ENCODE measurements around the gene WDR62.
A peak's percentile ranks its signal among the peaks of the same experiment; 100 is the strongest.
"Not testable (repeated sequence)": the region's sequence is repeated elsewhere in the genome, so short reads cannot be mapped to it uniquely, and the experiment has no call there.

WDR62 gene

DNA sequence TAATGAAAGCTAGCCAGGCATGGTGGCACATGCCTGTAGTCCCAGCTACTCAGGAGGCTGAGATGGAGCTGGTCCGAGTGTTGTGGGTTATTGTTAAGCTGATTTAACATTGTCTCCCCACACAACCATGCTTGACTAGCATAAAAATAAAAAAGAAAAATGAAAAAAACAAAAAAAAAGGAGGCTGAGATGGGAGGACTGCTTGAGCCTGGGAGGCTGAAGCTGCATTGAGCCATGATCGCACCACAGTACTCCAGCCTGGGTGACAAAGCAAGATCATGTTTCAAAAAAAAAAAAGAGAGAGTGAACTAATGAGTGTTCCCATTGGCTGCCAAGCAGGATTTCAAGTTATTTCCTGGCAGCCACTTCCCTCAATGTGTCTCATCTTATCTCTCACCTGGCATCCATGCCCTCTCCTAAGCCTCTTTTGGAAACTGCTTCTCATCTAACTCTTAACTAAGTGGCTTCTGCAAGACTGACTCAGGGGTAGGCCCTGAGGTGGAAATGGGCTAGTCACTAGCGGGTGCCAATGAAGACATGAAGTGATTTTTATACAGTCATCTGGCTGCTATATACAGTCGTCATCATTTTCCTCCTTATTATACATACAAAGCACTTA, 5.5 kb upstream of the WDR62 start:
- Mint-ChIP-seq H3K27me3 (no peaks in the 10 kb centered on the region), H3K27ac (no peak overlapping the region), H3K4me1 (peaks cover 0 to 4% of the 10 kb centered on the region in 2 donors)

DNA sequence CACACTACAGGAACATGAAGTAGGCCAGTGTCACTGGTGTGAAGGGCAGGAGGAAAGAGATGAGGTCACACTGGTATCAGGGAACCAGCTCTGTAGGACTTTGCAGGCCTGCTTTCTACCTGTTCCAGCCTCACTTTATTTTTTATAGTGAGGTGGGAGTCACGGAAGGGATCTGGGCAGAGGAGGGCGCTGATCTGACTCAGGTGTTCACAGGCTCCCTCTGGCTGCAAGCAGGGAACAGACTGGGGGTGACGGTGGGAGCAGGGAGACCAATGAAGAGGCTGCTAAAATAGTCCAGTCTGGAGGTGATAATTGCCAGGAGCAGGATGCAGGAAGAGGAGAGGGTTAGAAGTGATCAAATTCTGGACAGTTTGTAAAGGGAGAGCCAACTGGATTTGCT, 3.5 kb upstream of the WDR62 start:
- Mint-ChIP-seq H3K4me1 (peaks cover 11 to 13% of the 10 kb centered on the region in 2 donors), H3K36me3 (peaks cover 3 to 4% of the 10 kb centered on the region in 2 donors), H3K9me3 (no peaks in the 10 kb centered on the region), H3K4me3 (no peak overlapping the region), H3K27ac (no peak overlapping the region), H3K27me3 (no peaks in the 10 kb centered on the region)
- DNase-seq: no peak
- no peak for ATAC-seq (replicated peaks)

More for the DNA sequence above, 5.5 kb upstream of the WDR62 start:
- Mint-ChIP-seq H3K36me3 (peaks cover 11 to 12% of the 10 kb centered on the region in 2 donors), H3K4me3 (no peak overlapping the region), H3K9me3 (peaks cover 0 to 1% of the 10 kb centered on the region in 2 donors)
- DNase-seq (no peak), ATAC-seq (replicated peaks) (no peak)

DNA sequence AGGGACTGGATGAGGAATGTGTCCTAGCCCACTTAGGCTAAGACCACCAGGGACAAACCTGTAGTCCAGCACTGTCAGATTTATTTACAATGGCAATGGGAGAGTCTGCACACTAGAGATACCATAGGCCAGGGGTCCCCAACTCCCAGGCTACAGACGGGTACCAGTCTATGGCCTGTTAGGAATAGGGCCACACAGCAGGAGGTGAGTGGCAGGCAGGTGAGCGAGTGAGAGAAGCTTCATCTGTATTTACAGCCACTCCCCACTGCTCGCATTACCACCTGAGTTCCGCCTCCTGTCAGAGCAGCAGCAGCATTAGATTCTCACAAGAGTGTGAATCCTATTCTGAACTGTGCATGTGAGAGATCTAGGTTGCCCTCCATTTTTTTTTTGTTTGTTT, 3.1 kb upstream of the WDR62 start:
- Mint-ChIP-seq H3K36me3 (peaks cover 1 to 3% of the 10 kb centered on the region in 2 donors), H3K27me3 (no peaks in the 10 kb centered on the region), H3K4me3 (no peak overlapping the region), H3K4me1 (peaks cover 13 to 14% of the 10 kb centered on the region in 2 donors), H3K27ac (no peak overlapping the region), H3K9me3 (no peaks in the 10 kb centered on the region)
- DNase-seq (no peak), ATAC-seq (replicated peaks) (no peak)

DNA sequence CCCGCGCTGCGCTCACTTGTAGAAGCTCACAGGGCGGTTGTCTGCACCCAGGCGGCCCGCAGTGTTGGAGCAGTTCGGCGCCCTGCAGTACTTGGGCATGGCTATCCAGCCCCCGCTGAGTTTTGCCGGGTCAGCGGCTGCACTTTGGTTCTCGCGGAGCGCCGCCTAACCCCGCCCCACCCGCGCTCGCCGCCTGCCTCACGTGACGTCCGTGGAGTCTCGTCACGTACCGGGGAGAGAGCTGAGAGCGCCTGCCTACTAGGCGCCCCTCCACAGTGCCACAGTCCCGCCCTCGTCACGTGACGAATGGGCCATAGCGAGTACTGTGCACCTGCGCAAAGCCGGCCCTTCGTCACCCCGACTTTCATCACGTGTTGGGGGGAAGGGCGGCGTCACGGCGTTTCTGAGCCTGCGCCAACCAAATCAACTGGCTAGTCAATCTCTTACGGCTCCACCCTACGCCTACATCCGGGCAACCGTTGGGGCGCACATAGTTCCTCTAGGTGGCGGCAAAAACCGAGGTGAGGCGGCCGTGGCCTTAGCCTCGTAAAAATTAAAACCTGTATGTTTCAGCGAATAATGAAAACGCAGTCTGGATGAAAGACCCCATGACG, 471 bp upstream of the WDR62 start, which contains the start of gene THAP8:
THAP8 (minus strand) TSS at position 167 of the 614 bp plus-strand sequence; CDS start at position 99, 68 bp downstream.
- peak within 1 kb of the TSS; percentile 99 for H3K27ac Mint-ChIP-seq
- peaks cover 14% of the 10 kb centered on the region in 2 donors for H3K4me1 Mint-ChIP-seq
- H3K36me3 Mint-ChIP-seq: peaks cover 0 to 9% of the 10 kb centered on the region in 2 donors
- no peaks in the 10 kb centered on the region for H3K9me3 Mint-ChIP-seq
- DNase-seq: peak; percentile 99
- no peaks in the 10 kb centered on the region for H3K27me3 Mint-ChIP-seq
- H3K4me3 Mint-ChIP-seq: peak within 1 kb of the TSS; percentile 98 to 99
- peak; percentile 90 to 91 for ATAC-seq (replicated peaks)

DNA sequence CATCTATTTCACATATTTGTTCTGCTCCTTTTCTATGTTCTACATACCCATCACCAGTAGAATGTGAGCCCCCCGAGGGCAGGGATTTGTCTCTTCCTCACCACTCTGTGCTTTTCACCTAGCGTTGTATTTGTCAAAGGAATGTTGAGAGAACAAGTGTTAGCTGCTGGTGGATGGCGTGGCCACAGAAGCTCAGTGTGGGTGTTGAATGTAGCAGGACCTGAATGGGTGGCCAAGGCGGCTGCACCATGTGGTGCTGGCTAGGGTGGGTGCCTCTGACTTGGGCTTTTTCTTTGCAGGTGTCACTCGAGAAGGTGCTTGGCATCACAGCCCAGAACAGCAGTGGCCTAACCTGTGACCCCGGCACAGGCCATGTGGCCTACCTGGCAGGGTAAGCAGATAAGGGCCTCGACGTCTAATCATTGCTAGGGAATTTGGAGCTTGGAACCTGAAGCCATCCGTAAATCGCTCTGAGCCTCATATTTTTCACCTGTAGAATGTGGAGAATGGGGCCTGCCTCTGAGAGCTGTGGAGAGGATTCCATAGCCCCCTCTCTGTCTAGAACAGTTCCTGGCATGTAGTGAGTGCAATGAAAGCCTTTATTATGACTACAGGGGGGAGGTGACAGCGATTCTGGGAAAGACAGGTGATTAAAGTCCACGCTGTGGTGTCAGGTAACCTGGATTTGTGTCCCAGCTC, 3.9 kb downstream of the WDR62 start:
- H3K27me3 Mint-ChIP-seq: no peaks in the 10 kb centered on the region
- no peak overlapping the region for H3K4me3 Mint-ChIP-seq
- DNase-seq (no peak), ATAC-seq (replicated peaks) (no peak)
- peaks cover 1 to 18% of the 10 kb centered on the region in 2 donors for H3K36me3 Mint-ChIP-seq
- no peak overlapping the region for H3K27ac Mint-ChIP-seq
- no peaks in the 10 kb centered on the region for H3K9me3 Mint-ChIP-seq
- H3K4me1 Mint-ChIP-seq: peaks cover 14 to 15% of the 10 kb centered on the region in 2 donors

DNA sequence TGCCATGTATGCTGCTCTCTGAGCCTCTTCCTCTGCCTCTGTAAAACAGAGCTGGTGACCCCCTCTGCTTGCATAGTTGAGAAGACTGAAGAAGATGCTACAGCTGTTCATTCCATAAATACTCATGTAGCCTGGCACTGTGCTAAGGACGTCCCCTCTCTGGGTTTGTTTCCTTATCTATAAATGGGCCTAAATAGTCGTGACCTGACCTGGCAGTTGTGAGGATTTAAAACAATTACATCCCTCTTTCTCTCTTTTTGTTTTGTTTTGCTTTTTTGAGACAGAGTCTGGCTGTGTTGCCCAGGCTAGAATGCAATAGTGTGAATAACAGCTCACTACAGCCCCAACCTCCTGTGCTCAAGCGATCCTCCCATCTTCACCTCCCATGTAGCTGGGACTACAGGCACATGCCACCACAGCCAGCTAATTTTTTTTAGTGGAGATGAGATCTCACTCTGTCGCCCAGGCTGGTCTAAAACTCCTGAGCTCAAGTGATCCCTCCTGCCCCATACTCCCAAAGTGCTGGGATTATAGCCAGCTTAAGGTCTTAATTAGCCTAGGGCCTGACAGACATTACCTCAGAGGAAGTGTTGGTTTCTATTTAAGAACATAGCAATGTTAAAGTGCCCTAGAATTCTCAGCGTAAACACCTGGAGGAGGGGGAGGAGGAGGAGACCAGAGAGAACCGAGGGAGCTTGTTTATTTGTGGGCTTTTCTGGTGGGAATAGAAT, 4.6 kb downstream of the WDR62 start:
- no peaks in the 10 kb centered on the region for H3K27me3 Mint-ChIP-seq
- H3K9me3 Mint-ChIP-seq: no peaks in the 10 kb centered on the region
- ATAC-seq (replicated peaks) (no peak), DNase-seq (no peak)
- no peak overlapping the region for H3K27ac Mint-ChIP-seq
- H3K4me1 Mint-ChIP-seq: peaks cover 16 to 19% of the 10 kb centered on the region in 2 donors
- H3K4me3 Mint-ChIP-seq: no peak overlapping the region
- H3K36me3 Mint-ChIP-seq: peaks cover 1 to 21% of the 10 kb centered on the region in 2 donors

DNA sequence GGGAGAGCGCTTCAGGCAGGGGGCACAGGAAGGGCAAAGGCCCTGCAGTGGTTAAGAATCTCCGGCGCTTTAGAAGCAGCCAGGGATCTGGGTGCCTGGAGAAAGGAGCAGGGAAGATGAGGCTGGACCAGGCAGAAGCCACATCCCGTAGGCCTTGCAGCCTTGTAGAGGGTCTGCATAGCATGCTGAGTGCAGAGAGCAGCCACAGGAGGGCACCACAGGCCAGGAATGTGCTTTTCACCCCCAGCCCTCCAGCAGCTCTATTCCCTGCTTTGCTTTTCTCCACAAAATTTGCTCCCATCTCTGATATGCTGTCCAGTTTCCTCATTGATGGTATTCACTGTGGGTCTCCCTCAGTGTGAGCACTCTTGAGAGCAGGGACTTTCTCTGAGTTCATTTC, 5.7 kb downstream of the WDR62 start:
- Mint-ChIP-seq H3K4me1 (peaks cover 13 to 14% of the 10 kb centered on the region in 2 donors), H3K27me3 (no peaks in the 10 kb centered on the region), H3K4me3 (no peak overlapping the region), H3K36me3 (peaks cover 1 to 21% of the 10 kb centered on the region in 2 donors), H3K27ac (no peak overlapping the region), H3K9me3 (no peaks in the 10 kb centered on the region)
- peak in 1 of 2 donors; percentile 70 for ATAC-seq (replicated peaks)
- no peak for DNase-seq

DNA sequence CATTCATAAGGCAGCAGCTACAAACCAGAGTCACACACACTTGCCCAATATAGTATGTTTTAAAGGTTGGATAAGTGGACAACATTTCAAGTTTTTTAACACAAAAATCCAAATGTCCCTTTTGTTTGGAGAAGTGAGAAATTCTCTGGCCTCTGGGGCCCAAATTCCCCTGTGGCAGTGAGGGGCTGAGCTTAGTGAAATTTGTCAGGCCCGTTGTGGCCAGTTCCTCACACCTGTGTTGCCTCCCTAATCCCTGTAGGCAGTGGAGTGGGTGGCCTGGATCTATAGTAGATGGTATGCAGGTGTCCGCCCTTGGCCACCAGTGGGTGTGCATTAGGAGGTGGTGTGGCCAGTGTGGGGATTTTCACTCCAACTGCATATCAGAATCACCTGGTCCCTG, 6.7 kb downstream of the WDR62 start:
- peaks cover 5 to 7% of the 10 kb centered on the region in 2 donors for H3K4me1 Mint-ChIP-seq
- DNase-seq: no peak
- peak in 1 of 2 donors; percentile 51 for ATAC-seq (replicated peaks)
- no peaks in the 10 kb centered on the region for H3K27me3 Mint-ChIP-seq
- peaks cover 4 to 21% of the 10 kb centered on the region in 2 donors for H3K36me3 Mint-ChIP-seq
- no peak overlapping the region for H3K4me3 Mint-ChIP-seq
- no peak overlapping the region for H3K27ac Mint-ChIP-seq
- no peaks in the 10 kb centered on the region for H3K9me3 Mint-ChIP-seq

DNA sequence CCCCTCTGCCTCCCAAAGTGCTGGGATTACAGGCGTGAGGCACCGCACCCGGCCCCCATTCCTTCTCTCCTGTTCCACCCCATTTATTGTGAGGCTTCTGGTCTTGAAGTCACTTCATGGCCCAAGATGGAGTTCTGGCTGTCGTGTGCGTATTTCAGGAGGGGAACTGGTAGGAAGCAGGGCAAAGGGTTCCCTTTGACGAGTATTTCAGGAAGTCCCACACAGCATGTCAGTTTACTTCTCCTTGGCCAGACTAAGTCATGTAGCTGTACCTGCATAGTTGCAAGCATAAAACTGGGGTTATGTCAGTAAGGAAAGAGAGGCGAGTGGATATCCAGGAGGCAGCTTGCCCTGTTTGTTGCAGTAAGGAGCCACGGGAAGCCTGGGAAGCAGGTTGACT, 10.1 kb downstream of the WDR62 start:
- Mint-ChIP-seq H3K4me3 (no peak overlapping the region), H3K27ac (no peak overlapping the region), H3K4me1 (peaks cover 5 to 6% of the 10 kb centered on the region in 2 donors), H3K9me3 (no peaks in the 10 kb centered on the region), H3K36me3 (peaks cover 7 to 21% of the 10 kb centered on the region in 2 donors), H3K27me3 (no peaks in the 10 kb centered on the region)
- ATAC-seq (replicated peaks) (no peak), DNase-seq (no peak)

DNA sequence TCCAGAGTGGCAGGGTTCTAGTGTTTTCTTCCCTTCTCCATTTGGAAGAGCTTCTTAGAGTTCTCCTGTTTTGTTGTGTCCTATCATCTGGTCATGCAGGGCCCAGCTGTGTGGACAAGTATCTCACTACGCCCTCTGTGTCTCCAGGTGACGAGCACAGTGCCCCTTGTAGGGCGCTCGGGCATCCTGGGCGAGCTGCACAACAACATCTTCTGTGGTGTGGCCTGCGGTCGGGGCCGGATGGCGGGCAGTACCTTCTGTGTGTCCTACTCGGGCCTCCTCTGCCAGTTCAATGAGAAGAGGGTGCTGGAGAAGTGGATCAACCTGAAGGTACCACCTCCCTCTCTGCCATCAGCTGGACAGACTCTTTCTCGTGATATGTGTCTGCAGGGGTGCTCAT, 13.0 kb downstream of the WDR62 start:
- DNase-seq (no peak), ATAC-seq (replicated peaks) (no peak)
- H3K36me3 Mint-ChIP-seq: peaks cover 8 to 16% of the 10 kb centered on the region in 2 donors
- no peaks in the 10 kb centered on the region for H3K27me3 Mint-ChIP-seq
- H3K4me3 Mint-ChIP-seq: no peak overlapping the region
- H3K4me1 Mint-ChIP-seq: peaks cover 5% of the 10 kb centered on the region in 2 donors
- H3K9me3 Mint-ChIP-seq: no peaks in the 10 kb centered on the region
- no peak overlapping the region for H3K27ac Mint-ChIP-seq

DNA sequence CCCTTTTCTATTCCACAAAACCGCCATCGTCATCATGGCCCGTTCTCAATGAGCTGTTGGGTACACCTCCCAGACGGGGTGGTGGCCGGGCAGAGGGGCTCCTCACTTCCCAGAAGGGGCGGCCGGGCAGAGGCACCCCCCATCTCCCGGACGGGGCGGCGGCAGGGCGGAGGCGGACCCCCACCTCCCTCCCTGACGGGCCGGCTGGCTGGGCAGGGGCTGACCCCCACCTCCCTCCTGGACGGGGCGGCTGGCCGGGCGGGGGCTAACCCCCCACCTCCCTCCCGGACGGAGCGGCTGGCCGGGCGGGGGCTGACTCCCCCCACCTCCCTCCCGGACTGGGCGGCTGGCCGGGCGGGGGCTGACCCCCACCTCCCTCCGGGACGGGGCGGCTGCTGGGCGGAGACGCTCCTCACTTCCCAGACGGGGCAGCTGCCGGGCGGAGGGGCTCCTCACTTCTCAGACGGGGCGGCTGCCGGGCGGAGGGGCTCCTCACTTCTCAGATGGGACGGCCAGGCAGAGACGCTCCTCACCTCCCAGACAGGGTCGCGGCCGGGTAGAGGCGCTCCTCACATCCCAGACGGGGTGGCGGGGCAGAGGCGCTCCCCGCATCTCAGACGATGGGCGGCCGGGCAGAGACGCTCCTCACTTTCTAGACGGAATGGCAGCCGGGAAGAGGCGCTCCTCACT, 14.3 kb downstream of the WDR62 start:
- DNase-seq; H3K27ac Mint-ChIP-seq; H3K27me3 Mint-ChIP-seq; H3K9me3 Mint-ChIP-seq; H3K4me1 Mint-ChIP-seq; ATAC-seq (replicated peaks); H3K4me3 Mint-ChIP-seq: not testable (repeated sequence)
- H3K36me3 Mint-ChIP-seq: peaks cover 8 to 16% of the 10 kb centered on the region in 2 donors

DNA sequence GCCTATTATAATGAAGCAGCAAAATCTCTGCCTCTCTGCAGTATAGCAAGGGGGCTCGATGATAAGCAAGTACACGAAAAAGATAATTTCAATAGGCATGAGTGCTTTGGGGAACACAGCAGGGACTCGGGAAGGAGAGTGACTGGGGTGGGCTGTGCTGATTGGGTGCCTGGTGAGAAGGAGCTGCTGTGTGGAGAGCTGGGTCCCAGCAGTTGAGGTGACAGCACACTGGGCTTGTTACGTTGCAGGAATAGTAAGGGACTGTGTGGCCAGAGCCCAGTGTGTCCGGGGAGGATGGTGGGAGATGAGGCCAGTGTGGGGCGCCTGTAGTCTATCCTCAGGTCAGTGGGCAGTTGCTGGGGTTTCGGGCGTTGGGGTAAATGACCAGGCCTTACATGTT, 17.4 kb downstream of the WDR62 start:
- no peaks in the 10 kb centered on the region for H3K27me3 Mint-ChIP-seq
- H3K27ac Mint-ChIP-seq: no peak overlapping the region
- ATAC-seq (replicated peaks) (no peak), DNase-seq (no peak)
- no peak overlapping the region for H3K4me3 Mint-ChIP-seq
- H3K36me3 Mint-ChIP-seq: peaks cover 5 to 16% of the 10 kb centered on the region in 2 donors
- no peaks in the 10 kb centered on the region for H3K4me1 Mint-ChIP-seq
- no peaks in the 10 kb centered on the region for H3K9me3 Mint-ChIP-seq

DNA sequence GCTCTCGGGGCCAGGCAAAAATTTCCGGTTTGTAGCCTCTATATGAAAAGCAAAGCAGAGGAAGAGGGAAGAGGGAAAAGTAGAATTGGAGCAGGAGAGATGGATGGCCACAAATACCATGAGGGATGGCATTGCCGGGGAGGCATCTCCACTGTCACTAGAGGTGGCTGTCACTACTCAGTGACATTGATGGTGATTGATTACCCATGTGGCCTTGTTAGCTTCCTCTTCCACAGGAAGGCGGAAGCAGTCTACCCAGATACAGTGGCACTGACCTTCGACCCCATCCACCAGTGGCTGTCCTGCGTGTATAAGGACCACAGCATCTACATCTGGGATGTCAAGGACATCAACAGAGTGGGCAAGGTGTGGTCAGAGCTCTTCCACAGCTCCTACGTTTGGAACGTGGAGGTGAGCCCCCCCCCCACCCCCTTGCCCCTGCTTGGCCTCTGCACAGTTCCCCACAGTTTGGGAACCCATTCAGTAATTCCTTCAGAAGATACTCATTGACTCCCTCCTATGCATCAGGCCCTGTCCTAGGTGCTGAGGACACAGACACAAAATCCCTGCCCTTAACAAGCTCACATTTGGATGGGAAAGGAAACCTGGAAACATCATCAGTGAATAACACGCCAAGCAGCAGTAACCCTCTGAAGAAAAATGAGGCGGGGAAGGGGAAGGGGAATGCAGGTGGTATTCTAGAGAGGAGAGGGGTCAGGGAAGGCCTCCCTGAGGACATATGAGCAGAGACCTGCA, 18.6 kb downstream of the WDR62 start:
- peaks cover 6 to 10% of the 10 kb centered on the region in 2 donors for H3K36me3 Mint-ChIP-seq
- H3K27me3 Mint-ChIP-seq: no peaks in the 10 kb centered on the region
- no peak overlapping the region for H3K4me3 Mint-ChIP-seq
- no peaks in the 10 kb centered on the region for H3K4me1 Mint-ChIP-seq
- DNase-seq: no peak
- H3K9me3 Mint-ChIP-seq: no peaks in the 10 kb centered on the region
- no peak overlapping the region for H3K27ac Mint-ChIP-seq
- ATAC-seq (replicated peaks): no peak

All from stimulated activated naive B cell treated with anti-CD40 and anti-IgM and Interleukin-4, amounts not matched to agents 10 μg/mL and 1 μg/mL and 100 μg/mL, for 72 hours (primary cell).